T-helper 2 cell treated with Interferon-gamma antibody and Interleukin-4, amounts not matched to agents 100 ng/mL and 5 ng/mL, for 36 hours (primary cell): ENCODE measurements around the gene ATOSA. TPM values are rescaled to one million over a fixed set of nuclear protein-coding genes. Genes with fewer than 3 reads are reported as not detected.

Experiments used
- intact Hi-C: fragments of 100-400 bp; cut with micrococcal nuclease; formaldehyde crosslinking; loops from one replicate; pipeline ENCODE4 v1.15.1; 2023
- total RNA-seq: library from RNA; stranded (reverse); gene quantifications from 2 replicates; pipeline ENCODE4 v1.2.3, GENCODE V29; 2022

The ATOSA gene
- total RNA-seq, 1 donor from 2014 or later, result 23.5 TPM

DNA sequence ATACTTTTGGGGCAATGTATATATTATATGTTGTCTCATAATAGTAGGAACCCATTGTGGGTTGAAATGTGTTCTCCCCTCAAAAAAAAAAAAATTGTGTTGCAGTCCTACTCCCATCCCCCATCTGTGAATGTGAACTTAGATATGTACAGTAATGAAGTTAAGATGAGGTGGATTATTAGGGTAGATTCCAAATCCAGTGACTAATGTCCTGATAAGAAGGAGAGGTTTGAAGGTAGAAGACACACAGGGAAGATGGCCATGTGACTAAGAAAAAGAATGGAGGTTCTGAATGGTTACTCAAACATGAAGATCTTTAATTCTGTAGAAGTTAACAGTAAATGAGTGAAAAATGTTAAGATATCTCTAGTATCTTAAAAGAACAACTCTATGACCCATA lies 3.0 kb upstream of the ATOSA start:
- intact Hi-C loops, result no loop called here

- intact Hi-C loops, result no loop called here
Observed at GRCh38 chr15:52681441-52681840, 2.3 kb upstream of the ATOSA start.

DNA sequence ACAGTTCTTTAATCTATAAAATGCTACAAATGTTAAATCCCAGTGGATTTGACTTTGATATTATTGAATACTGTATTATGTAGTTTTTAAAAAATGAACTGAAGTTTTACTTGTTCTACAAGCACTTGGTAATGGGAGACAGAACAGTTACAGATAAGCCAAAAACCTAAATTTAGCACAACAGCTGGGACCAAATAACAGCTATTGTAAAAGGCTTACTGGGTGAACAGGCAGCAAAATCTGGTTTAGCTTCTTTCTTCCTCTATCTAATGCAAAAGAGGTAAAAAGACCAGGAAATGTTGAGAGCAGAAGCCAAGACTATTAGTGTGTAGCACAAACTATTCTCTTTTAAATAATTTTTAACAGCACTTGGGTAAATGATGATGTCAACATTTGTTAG lies 1.6 kb upstream of the ATOSA start:
- intact Hi-C loops, result no loop called here

GRCh38 chr15:52680041-52680391 lies 828 bp upstream of the ATOSA start:
- intact Hi-C loops, result no loop called here

DNA sequence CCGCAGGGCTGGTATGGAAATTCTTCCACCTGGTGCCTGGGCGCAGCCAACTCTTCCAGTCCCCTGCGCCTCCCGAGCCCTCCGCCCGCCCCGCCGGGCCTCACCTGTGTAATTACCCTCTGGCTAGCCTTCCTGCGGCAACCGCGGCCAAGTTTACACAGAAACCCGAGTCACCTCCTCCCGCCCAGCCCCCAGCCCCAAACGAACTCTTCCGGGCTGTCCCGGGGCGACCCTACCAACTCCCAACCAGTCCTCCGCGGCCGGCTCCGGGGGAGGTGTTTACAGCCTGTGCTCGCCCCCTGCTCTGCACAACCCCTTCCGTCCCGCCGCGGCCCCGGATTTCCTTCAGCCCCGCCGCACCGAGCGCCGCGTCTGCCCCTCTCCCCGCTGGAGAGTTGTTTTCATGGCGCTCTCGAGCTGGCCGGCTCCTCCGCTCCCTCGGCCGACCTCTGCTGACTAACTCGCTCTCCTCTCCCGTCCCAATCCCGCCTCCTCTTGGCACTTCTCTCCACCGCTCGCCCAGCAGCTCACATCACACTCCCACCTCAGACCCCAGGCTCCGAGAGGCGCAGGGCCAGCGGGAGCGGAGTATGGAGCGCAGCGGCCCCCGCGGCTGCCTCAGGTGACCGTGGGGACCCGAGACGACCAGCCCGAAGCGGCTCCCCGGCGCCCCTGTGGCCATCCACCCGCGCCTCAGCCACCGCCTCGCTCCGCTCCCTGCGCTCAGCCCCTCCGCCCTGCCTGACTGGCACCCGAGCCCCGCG lies 538 bp downstream of the ATOSA start:
- intact Hi-C loops, result loop anchor here (1.0 to 5.0 kb wide), 7 partner anchors 26 to 658 kb away; partner anchors contain the start of gene ARPP19

GRCh38 chr15:52677593-52678467 lies 1.4 kb downstream of the ATOSA start:
- intact Hi-C loops, result loop anchor here (1.0 to 5.0 kb wide), 7 partner anchors 26 to 657 kb away; partner anchors contain the start of gene MYO5A

DNA sequence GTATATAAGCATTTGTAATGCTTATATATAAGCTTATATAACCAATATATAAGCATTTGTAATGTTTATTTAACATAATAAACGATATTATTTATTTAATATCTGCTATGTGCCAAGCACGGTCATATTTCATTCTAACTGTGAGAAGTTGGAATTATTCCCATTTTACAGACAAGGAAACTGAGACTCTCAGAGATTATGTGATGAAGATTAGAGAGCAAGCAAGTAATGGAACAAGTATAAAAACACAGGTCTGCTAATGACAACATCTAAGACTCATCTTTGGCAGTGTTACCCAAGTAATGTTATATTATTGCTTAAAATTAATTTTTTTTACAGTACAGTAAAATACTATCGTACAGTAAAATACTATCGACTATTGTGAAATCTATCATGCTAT lies 4.4 kb downstream of the ATOSA start:
- intact Hi-C loops, result loop anchor here (5.0 kb wide), 2 partner anchors 193 to 343 kb away; no protein-coding TSS in a partner anchor

DNA sequence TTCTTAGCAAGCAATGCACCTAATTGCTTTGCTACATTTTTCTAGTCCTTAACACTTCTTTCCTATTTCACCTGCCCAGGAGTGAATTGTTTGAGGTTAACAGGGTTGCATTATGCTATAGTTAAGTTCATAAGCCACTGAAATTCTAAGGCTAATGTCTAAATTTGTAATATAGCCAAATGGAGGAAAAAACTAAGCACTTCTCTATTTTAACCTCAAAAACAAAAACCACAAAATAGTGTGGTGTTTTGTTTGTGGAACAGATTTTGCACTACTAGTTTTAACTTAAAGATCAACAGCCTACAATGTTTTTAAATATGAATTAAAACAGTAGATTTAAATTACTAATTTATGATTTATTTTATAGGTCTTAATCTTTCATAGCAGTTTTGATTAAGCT lies 5.5 kb downstream of the ATOSA start:
- intact Hi-C loops, result no loop called here

DNA sequence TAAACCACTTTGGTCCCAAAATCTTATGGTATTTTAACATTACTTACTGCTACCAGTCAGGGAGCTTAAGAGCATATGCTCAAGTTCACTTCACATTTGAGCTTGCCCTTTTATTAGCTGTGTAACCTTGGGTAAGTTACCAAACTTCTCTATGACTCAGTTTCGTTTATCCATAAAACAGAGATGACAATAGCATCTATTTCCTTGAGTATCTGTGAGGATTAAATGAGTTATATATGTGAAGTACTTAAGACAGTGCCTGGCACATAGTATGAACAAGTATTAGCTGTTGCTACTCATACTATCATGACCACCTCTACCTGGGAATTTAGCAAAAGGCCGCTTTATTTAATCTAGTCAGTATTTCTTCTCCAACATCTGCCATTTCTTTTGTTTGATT lies 5.9 kb downstream of the ATOSA start:
- intact Hi-C loops, result no loop called here

GRCh38 chr15:52672661-52673060 lies 6.5 kb downstream of the ATOSA start:
- intact Hi-C loops, result no loop called here

GRCh38 chr15:52670087-52670486 lies 9.1 kb downstream of the ATOSA start:
- intact Hi-C loops, result no loop called here

- intact Hi-C loops, result no loop called here
Observed at GRCh38 chr15:52668133-52668532, 11.1 kb downstream of the ATOSA start.

- intact Hi-C loops, result no loop called here
Observed at GRCh38 chr15:52667597-52667996, 11.6 kb downstream of the ATOSA start.

GRCh38 chr15:52663536-52664294 lies 15.5 kb downstream of the ATOSA start:
- intact Hi-C loops, result no loop called here

DNA sequence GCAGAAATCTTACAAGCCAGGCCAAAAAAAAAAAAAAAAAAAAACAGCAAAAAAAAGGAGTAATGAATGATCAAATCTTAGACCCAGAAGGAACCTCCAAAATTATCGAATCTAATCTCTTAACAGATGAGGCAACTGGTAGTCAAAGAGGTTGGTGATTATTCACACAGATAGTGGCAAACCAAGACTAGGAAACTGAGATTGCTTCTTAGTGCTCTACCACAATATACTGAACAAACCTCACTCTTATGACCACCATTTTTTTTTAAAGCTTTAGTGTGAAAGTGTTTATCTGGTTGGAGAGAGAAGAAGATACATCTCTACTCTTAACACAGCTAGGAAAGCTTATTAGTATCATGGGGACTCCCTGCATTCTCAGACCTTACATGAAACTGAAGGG lies 17.3 kb downstream of the ATOSA start:
- intact Hi-C loops, result no loop called here

GRCh38 chr15:52660192-52660591 lies 19.0 kb downstream of the ATOSA start:
- intact Hi-C loops, result no loop called here

- intact Hi-C loops, result no loop called here
Observed at GRCh38 chr15:52658955-52659354, 20.2 kb downstream of the ATOSA start.

DNA sequence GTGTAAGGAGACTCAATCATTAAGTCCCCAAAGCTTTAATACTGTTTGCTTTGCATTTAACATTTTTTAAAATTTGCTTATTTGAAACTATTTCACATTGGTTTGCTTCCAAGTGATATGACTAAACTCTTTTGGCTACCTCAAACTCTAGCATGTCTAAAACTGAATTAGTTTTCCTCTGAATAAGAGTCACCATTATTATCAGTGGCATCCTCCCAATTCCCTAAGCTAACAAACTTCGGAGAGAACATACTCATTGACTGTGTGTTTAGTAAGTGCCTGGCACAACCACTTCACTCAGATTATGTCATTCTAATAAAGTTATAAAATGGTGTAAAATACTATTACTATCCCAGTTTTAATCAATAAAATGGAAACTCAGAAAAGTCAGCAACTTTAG lies 21.9 kb downstream of the ATOSA start:
- intact Hi-C loops, result no loop called here

GRCh38 chr15:52656412-52656811 lies 22.8 kb downstream of the ATOSA start:
- intact Hi-C loops, result no loop called here

DNA sequence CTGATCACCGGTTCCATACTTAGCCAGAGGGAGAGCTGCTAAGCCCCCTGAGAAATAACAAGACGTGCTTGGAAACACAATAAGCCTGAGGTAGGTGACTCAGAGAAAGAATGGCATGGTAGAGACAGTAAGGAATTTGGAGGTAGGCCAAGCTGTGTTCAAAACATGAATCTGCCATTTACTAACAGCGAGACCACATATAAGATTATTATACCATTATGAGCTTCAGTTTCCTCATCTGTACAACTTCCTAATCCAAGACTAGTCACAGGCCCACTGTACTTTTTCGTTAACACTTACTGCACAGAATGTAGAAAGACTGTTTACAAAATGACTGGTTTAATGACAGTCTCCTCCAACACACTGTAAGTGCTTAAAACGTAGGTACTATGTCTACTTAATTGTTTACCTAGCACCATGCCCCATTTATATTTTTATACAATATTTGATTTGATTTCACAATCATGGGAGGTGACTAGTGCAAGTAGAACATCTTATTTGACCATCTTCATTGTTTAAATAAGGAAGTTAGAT lies 25.7 kb downstream of the ATOSA start:
- intact Hi-C loops, result no loop called here

DNA sequence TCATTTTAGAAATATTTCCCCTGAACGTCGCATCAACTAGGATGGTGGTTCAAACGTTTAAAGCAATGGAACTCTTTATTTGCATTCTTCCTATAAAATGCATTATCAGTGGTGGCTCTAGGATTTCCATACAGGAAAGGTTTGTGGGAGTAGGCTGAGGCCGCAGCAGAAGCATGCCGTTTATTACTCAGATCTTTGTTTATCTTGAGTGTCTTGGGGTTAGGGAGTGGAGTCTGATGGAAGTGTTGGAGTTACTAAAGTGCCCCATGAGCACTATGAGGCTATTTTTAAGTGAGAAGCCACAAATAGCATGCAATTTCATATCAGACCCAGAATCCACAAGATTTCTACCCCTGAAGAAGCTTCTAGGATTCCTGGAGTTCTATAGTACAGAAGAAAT lies 26.2 kb downstream of the ATOSA start:
- intact Hi-C loops, result loop anchor here (1.0 kb wide), 1 partner anchor 25 kb away; no protein-coding TSS in a partner anchor
